ENCODE measurements around the gene EXOSC1. TPM values are rescaled to one million over a fixed set of nuclear protein-coding genes. Genes with fewer than 3 reads are reported as not detected.

EXOSC1 gene
- total and polyA plus RNA-seq, 4 donors, result 28.7 to 60.3 (median 30.8) TPM

- no peaks in the 10 kb centered on the region for H3K36me3 ChIP-seq (ENCODE audit: control insufficient read depth in 4 of 4, insufficient read depth in 4 of 4, low read length in 4 of 4)
- DNase-seq, result no peak
These were observed 41.8 kb downstream of the EXOSC1 start for GRCh38 chr10:97404044-97404443.

GRCh38 chr10:97401455-97401919, 44.3 kb downstream of the EXOSC1 start:
- H3K4me3 ChIP-seq, result no peak overlapping the region
- H3K9ac ChIP-seq (ENCODE audit: insufficient read depth in 1 of 2, low read length in 2 of 2), result no peak overlapping the region
- no peak for ATAC-seq (ENCODE audit: insufficient read depth, low FRiP score)
- H3K9me3 ChIP-seq (ENCODE audit: control insufficient read depth in 4 of 4, insufficient read depth in 3 of 4, low read length in 3 of 4), result no peaks in the 10 kb centered on the region
- H3K27ac ChIP-seq (ENCODE audit: low read depth in 1 of 2, low read length in 1 of 2), result peak overlapping the region; percentile 24 to 57
- no peak for TF ChIP-seq CTCF (IDR thresholded peaks at IDR 0.05; ENCODE audit: control extremely low read depth, extremely low read depth)
- no peak for DNase-seq
- H3K27me3 ChIP-seq (ENCODE audit: control insufficient read depth in 3 of 3, insufficient read depth in 3 of 3, low read length in 2 of 3), result no peaks in the 10 kb centered on the region
- H3K36me3 ChIP-seq (ENCODE audit: control insufficient read depth in 4 of 4, insufficient read depth in 4 of 4, low read length in 4 of 4), result peaks cover 0 to 4% (median under 1%) of the 10 kb centered on the region in 4 donors
- 65 to 70% methylated on average over 13 of the region's 13 CpGs for WGBS, 2 donors
- peaks cover 0 to 9% (median 7%) of the 10 kb centered on the region in 5 donors for H3K4me1 ChIP-seq (ENCODE audit: control insufficient read depth in 5 of 5, insufficient read depth in 5 of 5, low read length in 5 of 5)

More at GRCh38 chr10:97404044-97404443, 41.8 kb downstream of the EXOSC1 start:
- no peak for ATAC-seq (ENCODE audit: insufficient read depth, low FRiP score)
- Histone ChIP-seq H3K4me3 (no peak overlapping the region), H3K9ac (ENCODE audit: insufficient read depth in 1 of 2, low read length in 2 of 2) (no peak overlapping the region), H3K4me1 (ENCODE audit: control insufficient read depth in 5 of 5, insufficient read depth in 5 of 5, low read length in 5 of 5) (peaks cover 0 to 13% (median 7%) of the 10 kb centered on the region in 5 donors), H3K27me3 (ENCODE audit: control insufficient read depth in 3 of 3, insufficient read depth in 3 of 3, low read length in 2 of 3) (no peaks in the 10 kb centered on the region), H3K27ac (ENCODE audit: low read depth in 1 of 2, low read length in 1 of 2) (no peak overlapping the region), H3K9me3 (ENCODE audit: control insufficient read depth in 4 of 4, insufficient read depth in 3 of 4, low read length in 3 of 4) (no peaks in the 10 kb centered on the region)
- TF ChIP-seq CTCF (IDR thresholded peaks at IDR 0.05; ENCODE audit: control extremely low read depth, extremely low read depth), result no peak

GRCh38 chr10:97400665-97401454, 44.9 kb downstream of the EXOSC1 start, which contains the start of gene RRP12:
Gene RRP12, minus strand, starts transcription at chr10:97401340. Its CDS starts 109 bp downstream, at chr10:97401231.
- H3K36me3 ChIP-seq (ENCODE audit: control insufficient read depth in 4 of 4, insufficient read depth in 4 of 4, low read length in 4 of 4), result peaks cover 4 to 9% (median 6%) of the 10 kb centered on the region in 4 donors
- peak; percentile 95 to 100 (median 99) for DNase-seq
- H3K9ac ChIP-seq (ENCODE audit: insufficient read depth in 1 of 2, low read length in 2 of 2), result peak within 1 kb of the TSS; percentile 79 to 89
- H3K9me3 ChIP-seq (ENCODE audit: control insufficient read depth in 4 of 4, insufficient read depth in 3 of 4, low read length in 3 of 4), result no peaks in the 10 kb centered on the region
- peak within 1 kb of the TSS; percentile 66 for H3K4me3 ChIP-seq
- H3K4me1 ChIP-seq (ENCODE audit: control insufficient read depth in 5 of 5, insufficient read depth in 5 of 5, low read length in 5 of 5), result peaks cover 0 to 9% (median 7%) of the 10 kb centered on the region in 5 donors
- no peak for TF ChIP-seq CTCF (IDR thresholded peaks at IDR 0.05; ENCODE audit: control extremely low read depth, extremely low read depth)
- 0 to 1% methylated on average over 39 of the region's 39 CpGs for WGBS, 2 donors
- no peaks in the 10 kb centered on the region for H3K27me3 ChIP-seq (ENCODE audit: control insufficient read depth in 3 of 3, insufficient read depth in 3 of 3, low read length in 2 of 3)
- peak within 1 kb of the TSS; percentile 89 to 90 for H3K27ac ChIP-seq (ENCODE audit: low read depth in 1 of 2, low read length in 1 of 2)
- ATAC-seq (ENCODE audit: insufficient read depth, low FRiP score), result peak; percentile 88
